ENCODE data around the gene BATF.

DNA sequence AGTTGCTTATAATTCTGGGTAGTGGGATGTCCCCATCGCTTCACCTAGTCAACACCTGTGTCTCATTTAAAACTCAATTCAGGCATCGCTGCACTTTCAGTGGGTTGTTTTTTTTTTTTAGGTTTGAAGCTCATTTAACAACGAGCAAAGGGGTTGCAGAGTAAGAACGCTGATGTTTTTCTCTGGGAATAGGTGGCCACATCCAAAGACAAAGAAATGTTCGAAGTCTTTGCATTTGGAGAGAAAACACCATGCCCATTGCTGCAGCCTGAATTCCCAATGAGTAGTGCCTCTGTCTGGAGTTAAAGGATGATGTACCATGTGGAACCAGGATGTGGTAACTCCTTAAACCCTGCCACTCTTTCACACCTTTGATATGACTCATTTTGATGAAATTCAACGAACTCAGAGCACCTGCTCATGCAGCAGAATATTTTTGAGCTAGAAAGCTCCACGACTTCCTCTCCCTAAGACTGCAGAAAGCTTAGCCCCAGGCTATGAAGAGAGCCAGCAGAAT is 35.1 kb upstream of the BATF start:
- TF ChIP-seq CTCF (IDR thresholded peaks at IDR 0.05; ENCODE audit: poor library complexity, severe bottlenecking) (no peak), EZH2 (IDR thresholded peaks at IDR 0.05; ENCODE audit: borderline replicate concordance, insufficient read depth, low read length, poor library complexity, severe bottlenecking) (no peak)
